A673 (cell line): ENCODE data around the gene AHSG. TPM values are rescaled to one million over a fixed set of nuclear protein-coding genes. Genes with fewer than 3 reads are reported as not detected.

Source experiments
- BruUV-seq: library from RNA; stranded (reverse); fragments of 400-500 nt; replicated peaks from 2 replicates; lab custom pipeline; 2021; lab: Mats Ljungman, UMichigan
- CTCF ChIA-PET: fragments of 300-600 bp; sonication (Branson Sonifier 250); formaldehyde crosslinking; loops from one replicate; lab custom pipeline; 2022; ENCODE audit warnings: antibody characterized with exemption; lab: Charles Lee
- POLR2A ChIA-PET: fragments of 300-600 bp; sonication (Branson Sonifier 250); formaldehyde crosslinking; loops from one replicate; lab custom pipeline; 2022; ENCODE audit warnings: antibody characterized with exemption; ENCODE audit not compliant: low non-redundant PET; lab: Charles Lee
- DNase-seq: peaks from one replicate; pipeline ENCODE4 v3.0.0-alpha.2; 2015; ENCODE audit warnings: low spot score
- H3K27ac ChIP-seq: fragments of 200-600 bp; sonication (generic); 2 replicates; pipeline ENCODE4 v1.5.1; 2016; ENCODE audit warnings: mixed run types, low read depth, mild to moderate bottlenecking, mixed read lengths, antibody characterized with exemption, low read length; ENCODE audit not compliant: poor library complexity, severe bottlenecking
- H3K27me3 ChIP-seq: fragments of 200-600 bp; sonication (generic); replicated peaks from 2 replicates; pipeline ENCODE4 v1.6.1; 2017; ENCODE audit warnings: mixed run types, low read depth, mild to moderate bottlenecking, mixed read lengths, antibody characterized with exemption, low read length; ENCODE audit not compliant: insufficient read depth, poor library complexity
- H3K36me3 ChIP-seq: fragments of 200-600 bp; sonication (generic); 2 replicates; pipeline ENCODE4 v1.6.1; 2016; ENCODE audit warnings: mixed run types, mild to moderate bottlenecking, mixed read lengths, antibody characterized with exemption, low read length; ENCODE audit not compliant: insufficient read depth, poor library complexity, severe bottlenecking
- H3K4me1 ChIP-seq: fragments of 200-600 bp; sonication (generic); 2 replicates; pipeline ENCODE4 v1.6.1; 2017; ENCODE audit warnings: mixed run types, mild to moderate bottlenecking, mixed read lengths, antibody characterized with exemption, low read length; ENCODE audit not compliant: insufficient read depth, poor library complexity, severe bottlenecking
- H3K4me3 ChIP-seq: fragments of 200-600 bp; sonication (generic); 2 replicates; pipeline ENCODE4 v1.5.1; 2016; ENCODE audit warnings: low read depth, mixed run types, mild to moderate bottlenecking, mixed read lengths, low read length; ENCODE audit not compliant: poor library complexity, severe bottlenecking
- H3K9me3 ChIP-seq: fragments of 200-600 bp; sonication (generic); 2 replicates; pipeline ENCODE4 v1.6.1; 2016; ENCODE audit warnings: mixed run types, low read depth, mild to moderate bottlenecking, mixed read lengths, antibody characterized with exemption, low read length; ENCODE audit not compliant: poor library complexity, severe bottlenecking
- CTCF ChIP-seq: fragments of 300-800, 200-600 bp; sonication (generic); conservative IDR thresholded peaks from 2 replicates; pipeline ENCODE4 v1.5.1; 2017; ENCODE audit warnings: low read depth, mild to moderate bottlenecking, antibody characterized with exemption, low read length, moderate library complexity, mixed read lengths
- EZH2 ChIP-seq: fragments of 200-600 bp; sonication (generic); IDR thresholded peaks from 2 replicates; pipeline ENCODE4 v1.6.1; 2017; ENCODE audit warnings: borderline replicate concordance, low read depth, mild to moderate bottlenecking, mixed read lengths, antibody characterized with exemption, low read length; ENCODE audit not compliant: poor library complexity, severe bottlenecking
- intact Hi-C: fragments of 100-400 bp; cut with micrococcal nuclease; formaldehyde crosslinking; loops from one replicate; pipeline ENCODE4 v1.10.0; 2022; ENCODE audit not compliant: unreplicated experiment
- total RNA-seq: library from RNA; stranded (reverse); gene quantifications from 2 replicates; pipeline ENCODE4 v1.2.3, GENCODE V29; 2021

The AHSG gene
- total RNA-seq, 1 experiment from 2014 or later, result 4.9 TPM

GRCh38 chr3:186646106-186646505 is 33.2 kb downstream of the AHSG start:
- no TSS peak for BruUV-seq
- Histone ChIP-seq H3K27me3 (no peaks in the 10 kb centered on the region), H3K36me3 (no peaks in the 10 kb centered on the region), H3K9me3 (no peaks in the 10 kb centered on the region), H3K4me3 (no peak overlapping the region), H3K4me1 (no peaks in the 10 kb centered on the region), H3K27ac (no peak overlapping the region)
- DNase-seq, result no peak
- TF ChIP-seq EZH2 (no peak), CTCF (no peak)
- ChIA-PET POLR2A (no interaction called here), CTCF (no interaction called here)
- intact Hi-C loops, result no loop called here

GRCh38 chr3:186646841-186647240 is 34.0 kb downstream of the AHSG start:
- Histone ChIP-seq H3K27ac (no peak overlapping the region), H3K9me3 (no peaks in the 10 kb centered on the region), H3K27me3 (no peaks in the 10 kb centered on the region), H3K4me3 (no peak overlapping the region), H3K36me3 (no peaks in the 10 kb centered on the region), H3K4me1 (no peaks in the 10 kb centered on the region)
- CTCF ChIA-PET, result no interaction called here
- DNase-seq, result no peak
- intact Hi-C loops, result no loop called here
- BruUV-seq, result no TSS peak
- no peak for TF ChIP-seq EZH2
- POLR2A ChIA-PET, result no interaction called here

GRCh38 chr3:186648851-186649250 is 36.0 kb downstream of the AHSG start:
- DNase-seq, result no peak
- H3K4me1 ChIP-seq, result no peaks in the 10 kb centered on the region
- no peaks in the 10 kb centered on the region for H3K36me3 ChIP-seq
- H3K9me3 ChIP-seq, result no peaks in the 10 kb centered on the region
- H3K27ac ChIP-seq, result no peak overlapping the region
- no peaks in the 10 kb centered on the region for H3K27me3 ChIP-seq
- TF ChIP-seq EZH2 (no peak), CTCF (no peak)
- ChIA-PET POLR2A (no interaction called here), CTCF (no interaction called here)
- intact Hi-C loops, result no loop called here
- no TSS peak for BruUV-seq
- H3K4me3 ChIP-seq, result no peak overlapping the region

GRCh38 chr3:186651678-186652215 is 38.9 kb downstream of the AHSG start:
- H3K27me3 ChIP-seq, result no peaks in the 10 kb centered on the region
- no peaks in the 10 kb centered on the region for H3K9me3 ChIP-seq
- intact Hi-C loops, result no loop called here
- DNase-seq, result no peak
- no peak overlapping the region for H3K4me3 ChIP-seq
- H3K4me1 ChIP-seq, result no peaks in the 10 kb centered on the region
- TF ChIP-seq CTCF, result no peak
- no peak for TF ChIP-seq EZH2
- POLR2A ChIA-PET, result no interaction called here
- no peak overlapping the region for H3K27ac ChIP-seq
- CTCF ChIA-PET, result no interaction called here
- BruUV-seq, result no TSS peak
- H3K36me3 ChIP-seq, result no peaks in the 10 kb centered on the region
